NT2/D1 (cell line): Measurements from ENCODE around the gene GPR151.

ENCODE experiments used
- SUZ12 ChIP-seq: IDR thresholded peaks from 2 replicates; pipeline ENCODE4 v1.6.1; 2011; ENCODE audit not compliant: insufficient read length, insufficient read depth; ENCODE audit errors: extremely low read depth
- ZNF274 ChIP-seq: IDR thresholded peaks from 2 replicates; pipeline ENCODE4 v1.6.1; 2011; ENCODE audit warnings: mild to moderate bottlenecking, low read depth, low read length

DNA sequence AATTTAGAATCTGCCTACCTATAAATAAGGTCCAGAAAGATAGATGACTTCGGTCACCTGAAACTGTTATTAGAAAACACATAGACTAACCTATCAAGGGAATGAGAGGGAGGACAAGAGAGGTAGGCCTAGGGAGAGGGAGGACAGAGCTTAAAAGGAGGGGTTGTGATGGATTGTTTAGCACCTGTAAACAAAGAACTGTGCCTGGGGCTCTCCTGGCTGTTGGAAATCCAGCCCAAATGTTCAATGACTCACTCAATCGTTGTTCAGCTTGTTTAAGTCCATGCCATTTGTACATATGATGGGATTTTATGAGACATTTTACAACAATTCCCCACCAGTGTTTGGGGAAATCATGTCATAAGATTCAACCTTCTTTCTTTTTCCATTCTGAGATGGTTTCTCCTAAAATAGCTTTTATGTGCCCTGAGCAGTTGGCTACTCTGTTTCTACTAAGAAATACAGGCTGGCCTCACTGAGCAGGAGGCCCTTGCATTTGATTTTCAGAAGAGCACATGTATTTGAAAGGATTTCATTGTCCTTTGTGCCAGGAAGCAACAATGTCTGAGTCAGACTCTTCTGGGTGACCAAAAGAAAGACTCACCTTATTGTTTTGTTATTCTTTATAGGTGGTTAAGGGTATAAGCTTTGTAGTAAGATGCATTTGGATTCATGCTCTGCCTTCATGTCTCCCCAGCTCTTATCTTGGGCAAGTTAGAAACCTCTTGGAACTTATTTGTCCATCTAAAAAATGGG, 48.2 kb upstream of the GPR151 start:
- TF ChIP-seq SUZ12 (no peak), ZNF274 (no peak)
